Fibroblast of skin of scalp (primary cell): ENCODE results near the gene WRAP53.

Experiments
- DNase-seq: peaks from one replicate; pipeline ENCODE4 v3.0.0-alpha.2; 2013

WRAP53 gene

GRCh38 chr17:7684851-7685532, 3.3 kb upstream of the WRAP53 start:
- no peak for DNase-seq

- peak; percentile 94 for DNase-seq
Measured at GRCh38 chr17:7685533-7686221, 2.6 kb upstream of the WRAP53 start.

DNA sequence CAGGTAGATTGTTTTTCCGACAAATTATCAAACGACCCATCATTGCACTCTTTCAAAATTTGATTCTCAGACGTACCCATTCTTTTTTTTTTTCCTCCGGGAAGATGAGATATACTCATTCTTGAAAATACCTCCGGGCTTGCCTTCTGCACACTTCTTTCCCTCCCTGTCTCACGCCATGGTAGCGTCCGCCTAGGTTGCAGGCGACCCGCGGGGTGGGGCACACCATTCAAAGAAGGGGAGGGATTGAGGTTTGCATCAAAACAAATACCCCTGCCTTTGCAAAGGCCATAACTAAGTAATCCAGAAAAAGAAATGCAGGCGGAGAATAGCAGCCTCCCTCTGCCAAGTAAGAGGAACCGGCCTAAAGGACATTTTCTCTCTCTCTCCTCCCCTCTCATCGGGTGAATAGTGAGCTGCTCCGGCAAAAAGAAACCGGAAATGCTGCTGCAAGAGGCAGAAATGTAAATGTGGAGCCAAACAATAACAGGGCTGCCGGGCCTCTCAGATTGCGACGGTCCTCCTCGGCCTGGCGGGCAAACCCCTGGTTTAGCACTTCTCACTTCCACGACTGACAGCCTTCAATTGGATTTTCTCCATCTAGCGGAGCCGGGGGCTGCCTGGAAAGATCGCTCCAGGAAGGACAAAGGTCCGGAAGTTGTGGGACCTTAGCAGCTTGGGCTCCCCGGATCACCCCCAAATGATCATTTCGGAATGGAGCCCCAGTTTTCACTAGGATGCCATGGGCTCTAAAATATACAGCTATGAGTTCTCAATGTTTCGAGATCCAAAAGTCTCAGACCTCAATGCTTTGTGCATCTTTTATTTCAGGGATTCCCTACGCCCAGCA, 1.8 kb upstream of the WRAP53 start:
- peak; percentile 88 for DNase-seq

DNA sequence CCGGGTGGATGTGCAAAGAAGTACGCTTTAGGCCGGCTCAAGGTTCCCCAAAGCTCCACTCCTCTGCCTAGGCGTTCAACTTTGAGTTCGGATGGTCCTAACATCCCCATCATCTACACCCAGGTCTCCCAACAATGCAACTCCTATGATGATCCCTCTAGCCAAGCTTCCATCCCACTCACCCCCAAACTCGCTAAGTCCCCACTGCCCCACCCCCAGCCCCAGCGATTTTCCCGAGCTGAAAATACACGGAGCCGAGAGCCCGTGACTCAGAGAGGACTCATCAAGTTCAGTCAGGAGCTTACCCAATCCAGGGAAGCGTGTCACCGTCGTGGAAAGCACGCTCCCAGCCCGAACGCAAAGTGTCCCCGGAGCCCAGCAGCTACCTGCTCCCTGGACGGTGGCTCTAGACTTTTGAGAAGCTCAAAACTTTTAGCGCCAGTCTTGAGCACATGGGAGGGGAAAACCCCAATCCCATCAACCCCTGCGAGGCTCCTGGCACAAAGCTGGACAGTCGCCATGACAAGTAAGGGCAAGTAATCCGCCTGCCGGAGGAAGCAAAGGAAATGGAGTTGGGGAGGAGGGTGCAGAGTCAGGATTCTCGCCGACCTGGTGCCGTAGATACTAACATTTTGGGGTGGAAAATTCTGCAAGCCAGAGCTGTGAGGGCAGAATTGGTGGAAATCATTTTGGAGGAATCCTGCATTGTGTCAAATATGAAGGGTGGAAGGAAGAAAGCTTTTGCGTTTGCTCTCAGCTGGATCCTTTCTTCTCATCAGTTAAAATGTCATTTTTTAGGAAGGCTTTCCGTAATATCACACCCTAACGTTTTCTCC, 987 bp upstream of the WRAP53 start, which contains the start of gene TP53:
TP53 (minus strand) TSS at position 419 of the 836 bp plus-strand sequence. CDS start 10,896 bp downstream, outside the sequence.
- peak; percentile 96 for DNase-seq

DNA sequence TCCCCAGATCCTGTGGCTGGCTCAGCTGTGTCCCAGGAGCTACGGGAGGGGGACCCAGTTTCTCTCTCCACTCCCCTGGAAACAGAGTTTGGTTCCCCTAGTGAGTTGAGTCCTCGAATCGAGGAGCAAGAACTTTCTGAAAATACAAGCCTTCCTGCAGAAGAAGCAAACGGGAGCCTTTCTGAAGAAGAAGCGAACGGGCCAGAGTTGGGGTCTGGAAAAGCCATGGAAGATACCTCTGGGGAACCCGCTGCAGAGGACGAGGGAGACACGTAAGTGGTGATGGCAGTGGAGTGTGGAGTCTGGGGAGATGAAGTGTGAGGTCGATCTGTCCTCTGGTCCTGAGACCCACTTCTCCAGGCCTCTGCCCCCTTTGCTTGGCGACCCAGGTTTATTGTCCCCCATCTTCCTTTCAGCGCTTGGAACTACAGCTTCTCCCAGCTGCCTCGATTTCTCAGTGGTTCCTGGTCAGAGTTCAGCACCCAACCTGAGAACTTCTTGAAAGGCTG, 585 bp downstream of the WRAP53 start:
- no peak for DNase-seq

GRCh38 chr17:7695586-7695985, 7.3 kb downstream of the WRAP53 start:
- DNase-seq, result no peak

- no peak for DNase-seq
Measured at GRCh38 chr17:7697828-7698588, 9.7 kb downstream of the WRAP53 start.

GRCh38 chr17:7700510-7700909, 12.2 kb downstream of the WRAP53 start:
- no peak for DNase-seq

DNA sequence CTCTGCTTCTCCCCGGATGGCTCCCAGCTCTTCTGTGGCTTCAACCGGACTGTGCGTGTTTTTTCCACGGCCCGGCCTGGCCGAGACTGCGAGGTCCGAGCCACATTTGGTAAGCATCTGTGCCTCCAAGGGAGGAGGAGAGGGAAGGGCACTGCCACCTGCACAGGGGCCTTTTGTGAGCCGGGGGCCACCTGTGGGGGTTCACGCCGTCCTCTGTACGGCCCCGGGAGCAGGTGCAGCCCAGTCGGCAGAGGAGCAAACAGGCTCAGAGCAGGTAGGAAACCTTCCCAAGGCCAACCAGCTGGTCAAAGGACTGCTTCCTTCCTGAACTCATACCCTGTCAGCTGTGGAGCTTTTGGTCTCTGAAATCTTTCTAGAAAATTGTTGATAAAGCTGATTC, 13.4 kb downstream of the WRAP53 start:
- no peak for DNase-seq

DNA sequence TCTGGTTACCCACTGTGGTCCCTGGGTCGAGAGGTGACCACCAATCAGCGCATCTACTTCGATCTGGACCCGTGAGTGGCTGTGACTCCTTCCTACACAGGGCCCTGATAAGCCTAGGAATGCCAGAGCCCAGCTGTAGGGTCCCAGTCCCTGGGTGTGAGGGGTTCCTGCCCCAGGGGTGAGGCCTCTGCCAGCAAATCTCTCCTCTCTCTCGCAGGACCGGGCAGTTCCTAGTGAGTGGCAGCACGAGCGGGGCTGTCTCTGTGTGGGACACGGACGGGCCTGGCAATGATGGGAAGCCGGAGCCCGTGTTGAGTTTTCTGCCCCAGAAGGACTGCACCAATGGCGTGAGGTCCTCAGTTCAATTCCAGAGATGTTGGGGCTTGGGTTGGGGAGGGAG, 14.5 kb downstream of the WRAP53 start:
- no peak for DNase-seq

- peak; percentile 62 for DNase-seq
Measured at GRCh38 chr17:7703584-7704479, 15.6 kb downstream of the WRAP53 start.

DNA sequence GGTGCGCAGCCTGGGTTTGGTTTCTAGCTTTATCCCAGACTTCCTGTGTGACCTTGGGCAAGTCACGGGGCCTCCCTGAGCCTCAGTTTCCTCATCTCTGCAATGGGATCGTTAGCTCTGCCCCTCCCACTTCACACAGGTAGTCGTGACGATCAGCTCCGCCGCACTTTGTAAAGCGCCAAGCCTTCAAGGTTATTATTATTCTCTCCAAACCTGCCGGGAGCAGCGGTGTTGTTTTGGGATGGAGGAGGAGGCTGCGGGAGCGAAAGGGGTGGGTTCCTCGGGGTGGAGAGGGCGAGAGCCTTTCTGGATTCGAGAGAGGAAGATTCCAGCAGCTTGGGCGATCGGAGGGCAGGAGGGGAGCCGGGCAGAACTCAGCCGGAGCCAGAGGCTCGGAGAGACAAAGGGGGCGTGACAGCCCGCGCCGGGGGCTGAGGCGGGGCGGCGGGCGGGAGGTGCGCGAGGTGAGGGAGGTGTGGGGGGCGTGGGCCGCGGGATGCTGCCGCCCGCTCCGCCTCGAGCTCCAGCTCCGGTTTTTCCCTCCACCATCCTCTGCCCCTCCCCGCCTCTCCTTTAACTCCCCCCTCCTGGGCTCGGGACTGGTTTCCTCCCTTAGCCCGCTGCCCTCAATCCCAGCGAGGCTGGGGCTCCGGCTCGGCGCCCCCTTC, 16.5 kb downstream of the WRAP53 start, which contains the start of gene EFNB3:
EFNB3 (plus strand) TSS at position 602 of the 668 bp plus-strand sequence. CDS start 397 bp downstream, outside the sequence.
- DNase-seq, result peak; percentile 59

GRCh38 chr17:7705269-7706255, 17.3 kb downstream of the WRAP53 start:
- DNase-seq, result no peak

- no peak for DNase-seq
Measured at GRCh38 chr17:7706631-7707354, 18.5 kb downstream of the WRAP53 start.

- DNase-seq, result no peak
Measured at GRCh38 chr17:7707446-7707845, 19.2 kb downstream of the WRAP53 start.

- no peak for DNase-seq
Measured at GRCh38 chr17:7707858-7708750, 19.8 kb downstream of the WRAP53 start.
